Endothelial cell of umbilical vein (primary cell): Measurements from ENCODE around the gene FIGLA. TPM values are rescaled to one million over a fixed set of nuclear protein-coding genes. Genes with fewer than 3 reads are reported as not detected.
"Not testable (repeated sequence)": the region's sequence is repeated elsewhere in the genome, so short reads cannot be mapped to it uniquely, and the experiment has no call there.

Experiments
- BruUV-seq: library from RNA; stranded (reverse); fragments of 400-500 nt; replicated peaks from 2 replicates; lab custom pipeline; 2021; lab: Mats Ljungman, UMichigan
- CTCF ChIA-PET: fragments of 300-600, 350-600 bp; sonication (Branson Sonifier 250); formaldehyde crosslinking; loops from one replicate; lab custom pipeline; 2021; ENCODE audit warnings: antibody characterized with exemption, inconsistent platforms; lab: Charles Lee
- POLR2A ChIA-PET: fragments of 300-600, 350-600 bp; sonication (Branson Sonifier 250); formaldehyde crosslinking; loops from one replicate; lab custom pipeline; 2021; ENCODE audit warnings: antibody characterized with exemption, inconsistent platforms; lab: Charles Lee
- DNase-seq: peaks from one replicate; pipeline ENCODE4 v3.0.0-alpha.2; 2011; ENCODE audit warnings: low read depth, low spot score
- FAIRE-seq: peaks from 2 replicates; lab custom pipeline; 2011; peaks lifted over from hg19 to GRCh38; lab: Jason Lieb, UNC
- H2AFZ ChIP-seq: 2 replicates; pipeline ENCODE4 v1.6.0; 2012; ENCODE audit warnings: low read depth, low read length, control low read depth, inconsistent platforms
- H3K27ac ChIP-seq: 2 replicates; pipeline ENCODE4 v1.5.1; 2011; ENCODE audit warnings: low read depth, mild to moderate bottlenecking, control low read depth, low read length, moderate library complexity; ENCODE audit not compliant: insufficient read depth
- H3K27me3 ChIP-seq, 2 experiments: 2 replicates each; pipeline versions ENCODE4 v1.6.0 to v1.6.1; 2011; ENCODE audit warnings: low read length in 2 of 2, mixed read lengths in 1 of 2; ENCODE audit not compliant: control insufficient read depth in 2 of 2, insufficient read depth in 2 of 2
- H3K36me3 ChIP-seq, 2 experiments: 2 replicates in 1 of 2; 3 replicates in 1 of 2; pipeline ENCODE4 v1.5.1; 2011; ENCODE audit warnings: low read length in 2 of 2, mild to moderate bottlenecking in 1 of 2, moderate library complexity in 1 of 2; ENCODE audit not compliant: control insufficient read depth in 2 of 2, insufficient read depth in 2 of 2; ENCODE audit errors: extremely low read depth in 1 of 2
- H3K4me1 ChIP-seq: 3 replicates; pipeline ENCODE4 v1.5.1; 2011; ENCODE audit warnings: mild to moderate bottlenecking, low read length; ENCODE audit not compliant: control insufficient read depth, insufficient read depth; ENCODE audit errors: extremely low read depth
- H3K4me2 ChIP-seq: 2 replicates; pipeline ENCODE4 v1.6.1; 2011; ENCODE audit warnings: low read length, control low read depth, mixed read lengths; ENCODE audit not compliant: insufficient read depth
- H3K4me3 ChIP-seq, 3 experiments: fragments of 200-600 bp in 1 of 3; sonication (generic), shearing (Covaris generic) in 1 of 3; replicated peaks in 1 of 3; 2 replicates each; pipeline ENCODE4 v1.5.1; 2011 to 2016; ENCODE audit warnings: control low read depth in 3 of 3, low read length in 3 of 3, mild to moderate bottlenecking in 2 of 3, inconsistent platforms in 1 of 3, low read depth in 1 of 3, moderate library complexity in 1 of 3; ENCODE audit not compliant: insufficient read depth in 1 of 3
- H3K79me2 ChIP-seq: 2 replicates; pipeline ENCODE4 v1.6.0; 2012; ENCODE audit warnings: low read length, inconsistent platforms; ENCODE audit not compliant: control insufficient read depth, insufficient read depth
- H3K9ac ChIP-seq: replicated peaks from 2 replicates; pipeline ENCODE3; 2011; ENCODE audit warnings: low read length, control low read depth; ENCODE audit not compliant: insufficient read depth; ENCODE audit errors: extremely low read depth
- H3K9me1 ChIP-seq: replicated peaks from 3 replicates; pipeline ENCODE4 v1.6.0; 2011; ENCODE audit warnings: mild to moderate bottlenecking, low read length; ENCODE audit not compliant: control insufficient read depth, insufficient read depth; ENCODE audit errors: extremely low read depth
- H3K9me3 ChIP-seq: replicated peaks from 2 replicates; pipeline ENCODE4 v1.5.1; 2012; ENCODE audit warnings: low read length, inconsistent platforms; ENCODE audit not compliant: control insufficient read depth, insufficient read depth
- H4K20me1 ChIP-seq: replicated peaks from 2 replicates; pipeline ENCODE3; 2011; ENCODE audit warnings: mild to moderate bottlenecking, low read length; ENCODE audit not compliant: control insufficient read depth, insufficient read depth; ENCODE audit errors: extremely low read depth
- EZH2 ChIP-seq: IDR thresholded peaks from 2 replicates; pipeline ENCODE4 v1.6.1; 2012; ENCODE audit warnings: borderline replicate concordance, low read depth, mild to moderate bottlenecking, moderate library complexity, low read length, inconsistent platforms; ENCODE audit not compliant: severe bottlenecking
- GATA2 ChIP-seq: IDR thresholded peaks from 2 replicates; pipeline ENCODE4 v1.7.0; 2011; ENCODE audit warnings: low read depth, mild to moderate bottlenecking, moderate library complexity, mixed read lengths, low read length; ENCODE audit not compliant: insufficient read length, insufficient read depth
- JUN ChIP-seq: IDR thresholded peaks from 2 replicates; pipeline ENCODE4 v1.6.1; 2011; ENCODE audit warnings: borderline replicate concordance, low read depth; ENCODE audit not compliant: insufficient read length, insufficient read depth
- MYC ChIP-seq: IDR thresholded peaks from one replicate; pipeline ENCODE4 v1.6.1; 2011; ENCODE audit warnings: mild to moderate bottlenecking, low read depth, low read length
- dilution Hi-C: fragments of 300-500 bp; cut with MboI; formaldehyde crosslinking; loops from one replicate; pipeline ENCODE4 v1.15.0; 2019; ENCODE audit warnings: low sequenced_read_pairs; ENCODE audit not compliant: extremely low pct_ligation_motif_present
- intact Hi-C: fragments of 100-400 bp; cut with micrococcal nuclease; formaldehyde crosslinking; loops from one replicate; pipeline ENCODE4 v1.10.0; 2022
- polyA plus RNA-seq, 4 experiments: library from polyadenylated mRNA; depleted of rRNA in 3 of 4; stranded (reverse) in 3 of 4; unstranded in 1 of 4; fragments of >200 nt; gene quantifications; 2 replicates each; pipeline versions ENCODE4 v1.2.1 to v1.2.3, GENCODE V29; 2011 to 2012; ENCODE audit warnings: missing spikeins in 1 of 4
- total RNA-seq: library from RNA; stranded (reverse); gene quantifications from 2 replicates; pipeline ENCODE4 v1.2.3, GENCODE V29; 2021

The FIGLA gene
- total and polyA plus RNA-seq, 2 donors (not counting 3 experiments of a cell fraction or from before 2014, with no cell fraction given), result not detected

GRCh38 chr2:70739492-70739891 is 51.0 kb downstream of the FIGLA start:
- CTCF ChIA-PET, H3K4me3 ChIP-seq, H3K9ac ChIP-seq, H4K20me1 ChIP-seq, H2AFZ ChIP-seq, DNase-seq, H3K27ac ChIP-seq, H3K4me1 ChIP-seq, H3K9me3 ChIP-seq, FAIRE-seq, H3K79me2 ChIP-seq, H3K4me2 ChIP-seq, BruUV-seq, H3K36me3 ChIP-seq, POLR2A ChIA-PET, intact Hi-C loops, H3K9me1 ChIP-seq, dilution Hi-C loops: not testable (repeated sequence)
- peaks cover under 1 to 18% of the 10 kb centered on the region in 2 experiments for H3K27me3 ChIP-seq

- Histone ChIP-seq H3K4me1 (no peaks in the 10 kb centered on the region), H4K20me1 (no peaks in the 10 kb centered on the region), H3K79me2 (no peaks in the 10 kb centered on the region), H3K9ac (no peak overlapping the region), H3K27me3 (peaks cover 12 to 19% of the 10 kb centered on the region in 2 experiments), H3K9me3 (no peaks in the 10 kb centered on the region), H2AFZ (no peak overlapping the region), H3K36me3 (no peaks in the 10 kb centered on the region), H3K4me3 (no peak overlapping the region), H3K9me1 (no peaks in the 10 kb centered on the region), H3K27ac (no peak overlapping the region), H3K4me2 (no peak overlapping the region)
- POLR2A ChIA-PET, result no interaction called here
- dilution Hi-C loops (no loop called here), intact Hi-C loops (no loop called here)
- BruUV-seq, result no TSS peak
- CTCF ChIA-PET, result interaction anchor here (0.7 to 0.8 kb wide), 2 partner anchors 21 to 30 kb away, joined by 3 read pairs; partner anchors contain the start of gene ADD2
- TF ChIP-seq MYC (no peak), EZH2 (no peak), GATA2 (no peak), JUN (no peak)
- DNase-seq (no peak), FAIRE-seq (no peak)
Observed at GRCh38 chr2:70738159-70738558, 52.3 kb downstream of the FIGLA start.
